GM18511 (cell line): ENCODE data around the gene C11orf98.
A peak's percentile ranks its signal among the peaks of the same experiment; 100 is the strongest.
"Not testable (repeated sequence)": the region's sequence is repeated elsewhere in the genome, so short reads cannot be mapped to it uniquely, and the experiment has no call there.

Experiments used
- ATAC-seq: cut with Tn5 transposase; IDR thresholded peaks from one replicate; pipeline ENCODE4 v1.9.1; 2021; ENCODE audit warnings: mild to moderate bottlenecking, moderate library complexity; ENCODE audit not compliant: unreplicated experiment

Gene C11orf98

DNA sequence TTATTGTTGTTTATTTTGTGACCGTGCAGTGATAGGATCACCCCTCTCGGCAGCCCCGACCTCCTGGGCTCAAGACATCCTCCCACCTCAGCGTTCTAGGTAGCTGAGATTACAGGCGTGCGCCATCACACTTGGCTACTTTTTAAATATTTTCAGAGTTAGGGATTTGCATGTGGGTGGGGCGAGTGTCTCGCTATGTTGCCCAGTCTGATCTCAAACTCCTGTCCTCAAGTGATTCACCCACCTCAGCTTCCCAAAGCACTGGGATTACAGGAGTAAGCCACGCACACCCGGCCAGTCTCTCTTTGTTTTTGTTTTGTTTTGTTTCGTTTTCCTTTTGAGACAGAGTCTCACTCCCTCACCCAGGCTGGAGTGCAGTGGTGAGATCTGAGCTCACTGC, 10.7 kb downstream of the C11orf98 start:
- no peak for ATAC-seq

DNA sequence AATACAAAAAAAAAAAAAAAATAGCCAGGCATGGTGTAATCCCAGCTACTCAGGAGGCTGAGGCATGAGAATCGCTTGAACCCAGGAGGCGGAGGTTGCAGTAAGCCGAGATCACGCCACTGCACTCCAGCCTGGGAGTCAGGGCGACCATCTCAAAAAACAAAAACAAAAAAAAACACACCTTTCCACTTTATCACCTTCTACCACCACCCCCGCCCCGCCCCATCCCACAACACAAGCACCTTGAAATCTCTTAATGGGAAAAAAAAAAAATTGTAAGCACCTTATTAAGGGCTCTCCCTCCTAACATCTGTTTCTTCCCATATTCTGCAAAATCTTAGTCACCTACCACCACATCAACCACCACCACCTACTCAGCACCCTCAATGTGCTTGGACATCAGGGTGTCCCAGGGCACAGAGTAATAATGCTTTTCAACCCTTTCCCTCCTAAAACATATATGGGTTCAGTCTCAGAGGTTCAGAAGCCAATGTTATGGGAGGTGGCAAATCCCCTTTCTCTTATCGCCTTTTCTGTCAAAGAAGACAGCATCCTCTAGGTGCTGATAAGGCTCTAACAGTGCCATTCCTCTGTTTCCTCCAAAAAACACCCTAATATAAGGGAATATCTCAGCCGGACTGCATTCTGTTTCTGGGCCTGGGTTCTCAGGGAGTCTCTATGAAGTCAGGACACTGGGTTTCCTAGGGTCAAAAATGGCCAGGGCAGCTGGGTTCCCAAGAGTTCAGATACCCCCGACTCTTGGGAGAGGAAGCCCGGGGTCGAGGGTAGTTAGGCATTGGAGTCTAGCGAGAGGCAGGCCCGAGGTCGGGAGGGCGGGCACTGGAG, 12.6 kb downstream of the C11orf98 start:
- ATAC-seq, result no peak

DNA sequence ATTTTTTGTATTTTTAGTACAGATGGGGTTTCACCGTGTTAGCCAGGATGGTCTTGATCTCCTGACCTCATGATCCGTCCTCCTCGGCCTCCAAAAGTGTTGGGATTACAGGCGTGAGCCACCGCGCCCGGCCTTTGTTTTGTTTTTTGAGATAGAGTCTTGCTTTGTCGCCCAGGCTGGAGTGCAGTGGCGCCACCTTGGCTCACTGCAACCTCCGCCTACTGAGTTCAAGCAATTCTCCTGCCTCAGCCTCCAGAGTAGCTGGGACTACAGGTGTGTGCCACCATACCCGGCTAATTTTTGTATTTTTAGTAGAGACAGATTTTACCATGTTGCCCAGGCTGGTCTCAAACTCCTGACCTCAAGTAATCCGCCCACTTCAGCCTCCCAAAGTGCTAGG, 14.7 kb downstream of the C11orf98 start:
- ATAC-seq, result not testable (repeated sequence)

DNA sequence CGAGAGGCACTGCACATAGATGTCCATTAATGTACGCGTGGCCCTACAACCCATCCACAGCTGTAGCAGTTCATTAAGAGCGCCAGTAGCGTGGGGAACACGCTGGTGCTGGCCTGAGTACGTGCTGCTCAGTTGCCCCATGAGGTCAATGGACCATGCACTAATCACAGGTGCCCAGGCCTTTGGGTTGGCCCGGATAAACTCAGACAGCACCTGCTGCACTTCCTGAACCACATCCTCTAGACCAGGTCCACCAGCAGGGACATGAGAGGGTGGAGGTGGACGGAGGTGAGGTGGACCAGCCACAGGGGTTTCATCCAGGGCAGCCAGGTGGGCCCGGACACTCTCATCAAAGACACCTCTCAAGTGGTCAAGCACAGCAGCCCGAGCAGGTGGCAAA, 15.5 kb downstream of the C11orf98 start:
- no peak for ATAC-seq

DNA sequence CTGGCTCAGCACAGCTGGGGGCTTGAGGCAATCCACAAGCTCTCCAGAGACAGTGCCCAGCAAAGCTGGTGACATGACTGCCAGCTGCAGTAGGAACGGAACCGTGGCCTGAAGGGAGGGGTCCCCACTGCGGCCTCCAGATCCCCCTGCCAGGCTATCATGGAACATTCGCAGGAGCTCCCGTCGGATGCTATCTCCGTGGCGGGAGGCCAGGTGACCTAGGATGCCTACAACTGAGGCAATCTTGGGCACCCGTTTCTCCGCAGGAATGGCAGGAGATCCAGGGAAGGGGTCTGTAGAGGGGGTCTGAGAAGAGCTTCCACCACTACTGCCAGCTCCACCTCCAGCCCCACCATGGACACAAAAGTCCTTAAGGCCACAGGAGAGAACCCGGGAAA, 16.0 kb downstream of the C11orf98 start:
- ATAC-seq, result no peak

DNA sequence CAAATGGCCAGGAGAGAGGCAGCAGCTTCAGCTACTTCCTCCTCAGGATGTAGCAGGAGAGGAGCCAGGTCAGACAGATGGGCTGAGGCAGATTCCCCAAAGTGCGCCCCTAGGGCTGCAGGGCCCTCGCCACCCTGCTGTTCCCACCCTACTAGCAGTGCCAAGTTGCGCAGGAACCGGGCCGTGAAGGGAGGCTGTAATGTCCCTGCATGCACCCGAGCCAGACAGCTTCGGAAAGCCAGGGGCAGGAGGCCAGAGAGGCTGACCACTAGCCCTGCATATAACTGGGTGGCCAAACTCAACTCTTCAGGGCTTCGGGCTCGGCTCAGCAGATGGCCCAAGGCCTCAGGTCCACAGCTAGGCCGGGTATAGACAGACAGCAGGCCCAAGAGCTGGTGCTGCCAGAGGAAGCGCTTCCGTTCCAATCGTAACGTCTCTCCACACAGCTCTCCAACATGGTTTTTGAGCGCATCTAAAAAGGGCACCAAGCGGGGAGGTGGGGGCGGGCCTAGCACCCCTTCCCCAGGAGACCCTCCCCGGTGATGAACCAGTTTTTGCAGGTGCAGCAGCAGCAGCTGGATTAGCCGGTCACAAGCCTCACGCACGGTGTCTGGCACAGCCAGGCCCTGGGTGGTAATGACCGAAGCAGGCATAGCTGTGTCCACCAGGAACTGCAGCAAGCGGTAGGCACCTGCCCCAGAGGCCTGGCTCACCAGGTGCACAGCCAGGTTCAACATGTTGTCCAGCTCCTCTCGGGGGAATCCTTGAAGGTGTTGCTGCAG, 16.6 kb downstream of the C11orf98 start:
- ATAC-seq, result no peak

DNA sequence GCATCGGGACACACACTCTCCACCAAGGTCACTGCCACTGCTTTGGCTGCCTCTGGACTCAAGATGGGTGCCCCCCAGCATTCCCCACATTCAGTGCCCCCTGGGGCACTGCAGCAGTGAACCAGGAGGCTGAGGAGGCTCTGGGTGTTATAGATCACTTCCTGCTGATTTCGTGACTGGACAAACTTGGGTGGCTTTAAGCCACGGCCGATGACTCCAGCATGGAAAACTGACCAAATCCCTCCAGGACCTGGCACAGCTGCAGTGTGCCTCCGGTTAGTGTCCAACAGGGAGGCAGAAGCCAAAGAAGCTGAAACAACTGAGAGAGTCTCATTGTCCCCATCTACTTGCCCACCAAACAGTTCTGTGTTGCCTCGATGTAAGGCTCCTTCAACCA, 17.4 kb downstream of the C11orf98 start:
- ATAC-seq, result no peak

DNA sequence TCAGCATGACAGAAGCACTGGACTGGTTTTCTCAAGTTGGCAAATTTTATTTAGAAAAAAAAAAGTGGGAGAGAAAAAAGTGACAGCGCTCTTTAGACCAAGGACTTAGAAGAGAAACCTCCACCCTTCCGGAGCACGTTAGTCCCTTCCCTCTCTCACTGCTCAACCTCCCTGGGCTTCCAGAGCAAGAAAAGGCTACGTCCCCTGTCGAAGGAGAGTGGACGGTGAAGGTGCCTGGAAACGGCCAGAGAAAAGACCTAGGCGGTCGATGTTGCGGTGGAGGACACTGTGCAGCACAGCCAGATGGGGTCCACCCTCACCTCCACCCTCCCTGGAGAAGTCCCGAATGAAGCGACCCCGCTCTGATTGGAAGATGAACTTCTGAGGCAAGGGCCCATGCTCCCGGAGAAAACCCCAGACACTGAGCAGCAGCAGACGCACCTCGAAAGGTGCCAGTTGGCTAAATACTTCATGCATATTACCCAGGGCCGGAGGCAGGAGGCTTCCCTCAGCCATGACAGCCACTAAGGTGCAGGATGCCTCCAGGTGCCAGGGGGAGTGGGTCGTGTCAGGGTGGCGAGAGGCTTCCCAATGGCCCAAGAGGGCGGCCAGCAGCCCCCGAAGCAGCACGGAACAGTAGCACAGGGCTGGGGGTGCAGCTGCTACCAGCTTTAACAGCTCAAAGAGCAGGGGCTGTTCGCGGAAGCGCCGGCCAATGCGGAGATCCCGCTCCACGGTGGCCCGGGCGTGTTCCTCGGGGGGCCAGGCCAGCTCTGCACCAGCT, 18.0 kb downstream of the C11orf98 start:
- ATAC-seq, result peak; percentile 5

DNA sequence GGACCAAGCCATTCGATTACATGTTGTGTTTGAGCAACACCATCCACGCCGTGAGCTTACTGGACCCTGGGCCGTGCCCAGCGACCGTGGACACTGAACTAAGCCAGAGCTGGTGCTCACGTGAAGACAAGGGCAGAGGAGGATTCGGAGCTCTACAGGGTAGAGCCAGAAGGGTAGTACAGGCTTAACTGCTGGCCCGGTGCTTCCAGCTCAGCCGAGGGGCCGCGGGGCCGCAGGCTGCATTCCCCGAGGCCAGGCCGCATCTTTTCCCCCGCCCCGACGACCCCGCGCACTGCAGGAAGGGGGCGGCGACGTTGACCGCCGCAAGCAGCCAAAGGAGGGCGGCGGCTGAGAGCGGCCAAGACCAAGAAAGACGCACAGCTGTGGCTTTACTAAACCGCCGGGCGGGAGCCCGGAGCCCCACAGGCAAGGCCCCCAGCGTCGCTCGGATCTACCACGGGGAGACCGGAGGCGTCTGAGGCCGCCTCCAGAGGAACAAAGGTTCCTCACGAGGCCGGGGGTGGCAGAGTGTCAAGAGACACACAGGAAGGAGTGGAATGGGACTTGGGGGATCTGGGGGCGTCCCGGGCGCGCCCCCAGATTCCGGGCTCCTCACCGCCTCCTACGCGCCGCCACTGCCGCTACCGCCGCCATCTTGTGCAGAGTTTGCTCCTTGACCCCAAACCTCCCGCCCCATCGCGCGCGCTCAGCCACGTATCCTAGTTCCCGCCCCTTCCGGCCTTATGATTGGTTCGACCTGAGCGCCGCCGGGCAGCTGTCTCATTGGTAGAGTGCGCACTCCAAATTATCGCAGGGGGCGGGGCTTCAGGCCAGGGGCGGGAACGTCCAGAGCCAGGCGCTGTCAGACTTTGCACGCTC, 18.8 kb downstream of the C11orf98 start, which contains the start of gene GANAB:
GANAB (minus strand) TSS at position 668 of the 879 bp plus-strand sequence; CDS start at position 654, 14 bp downstream.
- ATAC-seq, result peak; percentile 95

DNA sequence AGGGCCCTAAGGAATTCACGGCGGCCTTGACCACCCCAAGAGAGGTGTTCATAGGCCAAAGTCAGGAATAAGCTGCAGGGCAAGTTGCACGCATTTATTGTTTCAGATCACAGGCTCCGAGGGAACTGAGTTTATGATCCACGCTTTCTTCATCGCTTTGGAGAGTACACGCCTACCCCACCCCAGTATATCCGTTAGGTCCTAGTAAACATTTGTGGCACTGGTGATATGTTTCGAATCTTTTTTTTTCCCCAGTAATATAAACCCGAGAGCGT, 19.4 kb downstream of the C11orf98 start:
- no peak for ATAC-seq

DNA sequence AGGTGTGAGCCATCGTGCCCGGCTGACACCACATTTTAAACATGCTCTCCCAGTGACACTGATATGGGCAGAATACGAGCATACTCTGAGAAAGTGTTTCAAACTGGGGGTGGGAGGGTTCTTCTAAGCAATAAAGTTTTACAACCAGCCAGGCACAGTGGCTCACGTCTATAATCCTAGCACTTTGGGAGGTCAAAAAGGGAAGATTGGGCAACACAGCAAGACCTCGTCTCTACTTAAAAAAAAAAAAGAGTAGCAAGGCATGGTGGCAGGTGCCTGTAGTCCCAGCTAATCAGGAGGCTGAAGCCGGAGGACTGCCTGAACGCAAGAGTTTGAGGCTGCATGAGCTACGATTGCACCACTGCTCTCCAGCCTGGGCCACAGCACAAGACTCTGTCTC, 20.8 kb downstream of the C11orf98 start:
- ATAC-seq, result no peak

DNA sequence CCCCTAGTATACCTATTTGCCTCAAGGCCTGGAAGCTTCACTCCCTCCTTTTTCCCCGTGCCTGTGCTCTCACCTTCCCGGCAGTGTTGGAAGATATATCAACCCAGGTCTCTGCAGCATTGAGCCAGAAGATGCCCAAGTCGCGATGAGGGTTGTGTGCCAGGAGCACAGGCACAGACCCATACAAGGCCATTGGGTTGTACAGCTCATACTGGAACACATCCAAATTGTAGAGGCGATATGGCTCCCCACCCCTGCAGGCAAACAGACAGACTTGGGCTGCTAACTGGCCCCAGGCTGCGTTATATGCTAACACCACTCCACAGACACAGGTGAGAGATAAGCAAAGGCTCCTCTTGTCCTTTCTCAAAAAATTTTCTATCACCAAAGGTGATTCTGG, 32.5 kb downstream of the C11orf98 start:
- no peak for ATAC-seq

DNA sequence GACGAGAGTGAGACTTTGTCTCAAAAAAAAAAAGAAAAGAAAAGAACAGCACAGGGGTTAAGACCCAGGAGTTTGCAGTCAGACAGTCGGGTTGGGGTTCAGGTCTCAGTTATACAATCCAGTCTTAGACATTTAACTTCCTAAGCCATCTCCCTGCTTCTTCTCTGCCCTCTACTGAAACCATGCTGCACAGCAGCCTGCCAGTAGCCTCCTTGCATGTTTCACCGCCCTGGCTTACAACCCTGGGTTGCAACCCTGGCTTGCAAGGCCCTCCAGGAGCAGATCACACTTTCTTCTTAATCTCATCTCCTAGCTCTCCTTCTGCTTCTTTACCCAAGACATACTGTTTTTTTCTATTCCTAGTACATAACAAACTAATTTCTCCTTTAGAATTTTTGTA, 37.3 kb downstream of the C11orf98 start:
- no peak for ATAC-seq

DNA sequence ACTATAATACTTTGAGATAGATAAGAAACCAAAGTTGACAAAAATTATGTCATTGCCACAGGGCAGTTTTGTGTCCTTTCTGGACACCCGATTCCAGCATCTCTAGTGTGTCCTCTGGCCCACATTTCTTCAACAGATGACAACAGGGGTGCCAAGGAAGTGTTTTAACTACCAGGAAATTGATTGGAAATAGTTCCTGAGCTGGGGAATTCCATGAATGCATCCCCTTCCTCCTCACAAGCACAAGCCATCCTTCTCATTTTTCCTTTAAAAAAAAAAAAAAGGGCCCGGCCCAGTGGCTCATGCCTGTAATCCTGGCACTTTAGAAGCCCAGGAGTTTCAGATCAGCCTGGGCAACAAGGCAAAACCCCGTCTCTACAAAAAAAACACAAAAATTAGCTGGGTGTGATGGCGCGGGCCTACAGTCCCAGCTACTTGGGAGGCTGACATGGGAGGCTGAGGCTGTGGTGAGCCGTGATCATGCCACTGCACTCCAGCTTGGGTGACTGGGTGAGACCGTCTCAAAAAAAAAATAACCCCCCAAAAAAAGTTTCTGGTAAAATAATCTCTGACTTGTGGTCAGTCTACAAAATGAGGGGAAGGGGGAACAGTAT, 42.4 kb downstream of the C11orf98 start:
- no peak for ATAC-seq

DNA sequence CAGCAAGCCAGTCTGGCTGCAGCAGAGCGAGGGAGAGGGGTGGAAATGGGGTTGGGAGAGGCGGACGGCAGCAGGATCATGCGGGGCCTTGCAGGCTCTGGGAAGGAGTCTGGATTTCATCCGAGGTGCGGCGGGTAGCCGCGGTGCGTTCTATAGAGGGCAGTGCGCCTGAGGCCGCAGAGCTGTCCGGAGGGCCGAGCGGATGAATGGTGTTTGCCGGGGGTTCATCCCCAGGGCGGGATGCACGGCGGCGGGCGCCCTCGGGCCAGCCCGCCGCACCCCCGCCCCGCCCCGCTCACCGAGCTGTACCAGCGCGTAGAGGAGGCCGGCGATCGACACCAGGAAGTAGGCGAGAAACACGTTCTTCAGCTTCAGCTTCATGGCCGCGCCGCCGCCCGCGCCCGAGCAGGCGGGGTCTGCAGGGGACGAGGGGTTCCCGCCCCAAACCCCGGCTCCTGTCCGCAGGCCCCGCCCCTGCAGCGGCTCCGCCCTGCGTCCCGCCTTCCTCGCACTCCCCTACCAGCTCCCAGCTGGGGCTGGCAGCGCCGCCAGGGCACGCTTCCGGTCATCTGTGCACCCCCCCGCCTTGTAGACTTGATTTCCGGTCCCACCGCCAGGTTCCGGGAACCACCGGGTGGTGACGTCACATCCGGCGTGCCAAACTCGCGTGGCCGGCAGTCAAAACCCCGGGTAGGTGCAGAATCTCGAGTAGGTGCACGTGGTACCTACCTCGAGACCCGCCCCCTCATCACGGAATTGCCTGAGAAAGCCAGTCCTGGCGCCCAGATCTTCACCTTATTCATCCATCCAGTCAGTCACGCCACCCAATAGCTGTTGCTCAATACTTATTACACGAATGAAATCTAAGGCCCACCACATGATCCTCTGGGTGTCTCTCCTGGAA, 43.2 kb downstream of the C11orf98 start, which contains the start of gene B3GAT3:
B3GAT3 (minus strand) TSS at position 420 of the 904 bp plus-strand sequence; CDS start at position 381, 39 bp downstream.
- peak; percentile 95 for ATAC-seq

DNA sequence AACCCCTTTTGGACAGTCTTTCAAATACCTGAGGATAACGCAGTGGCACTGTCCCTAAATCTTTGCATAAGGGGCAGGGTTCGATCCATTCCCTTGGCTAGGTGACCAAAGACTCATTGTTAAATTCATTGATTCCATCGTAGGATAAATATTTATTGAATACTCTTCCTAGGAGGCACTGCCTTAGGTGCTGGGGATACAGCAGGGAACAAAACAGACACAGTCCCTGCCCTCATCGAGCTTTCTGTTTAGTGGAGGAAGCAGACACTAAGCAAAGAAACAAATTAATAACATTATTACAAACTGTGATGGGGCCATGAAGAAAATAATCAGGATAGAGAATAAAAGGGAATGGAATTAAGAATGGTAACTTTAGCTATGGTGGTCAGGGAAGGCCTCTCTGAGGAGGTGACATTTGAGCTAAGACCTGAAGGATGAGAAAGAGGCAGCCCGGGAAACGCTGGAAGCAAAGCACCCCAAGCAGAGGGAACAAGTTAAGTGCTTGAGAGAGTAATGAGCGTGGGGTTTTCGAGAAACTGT, 43.9 kb downstream of the C11orf98 start:
- ATAC-seq, result no peak

DNA sequence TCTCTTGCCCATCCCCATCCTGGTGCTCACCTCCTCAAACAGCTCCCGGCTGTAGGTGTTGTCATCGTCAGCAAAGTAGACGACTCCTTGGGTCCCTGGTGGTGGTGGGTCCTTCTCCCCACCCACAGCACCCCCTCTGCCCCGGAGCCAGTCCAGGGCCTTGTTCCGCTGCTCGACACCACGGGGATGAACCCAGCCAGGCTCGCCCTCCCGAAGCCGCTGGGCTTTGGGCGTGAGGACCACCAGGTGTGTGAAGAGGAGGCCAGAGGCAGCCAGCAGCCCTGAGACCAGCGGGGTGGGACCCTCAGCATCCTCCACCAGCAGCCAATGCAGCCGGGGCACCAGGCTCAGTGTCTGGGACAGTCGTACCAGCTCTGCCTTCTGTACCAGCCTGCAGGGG, 48.1 kb downstream of the C11orf98 start:
- ATAC-seq, result not testable (repeated sequence)

DNA sequence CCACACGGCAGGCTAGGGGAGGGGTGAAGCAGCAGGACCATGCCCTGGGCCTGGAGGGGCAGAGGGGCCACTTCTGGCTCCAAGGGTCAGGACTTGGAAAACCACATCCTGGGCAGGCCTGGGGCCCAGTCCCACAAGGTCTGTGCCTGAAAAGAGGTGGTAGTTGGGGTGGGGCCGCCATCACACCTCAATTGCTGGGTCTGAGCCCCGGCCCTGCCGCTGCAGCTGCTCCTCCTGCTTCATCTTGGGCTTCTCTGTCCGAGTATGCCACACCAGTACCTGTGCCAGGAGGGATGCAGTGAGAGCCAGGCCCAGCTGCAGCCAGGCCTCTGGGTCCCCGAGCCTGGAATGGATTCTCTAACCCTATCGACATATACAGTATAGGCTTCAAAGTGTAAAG, 49.5 kb downstream of the C11orf98 start:
- no peak for ATAC-seq

DNA sequence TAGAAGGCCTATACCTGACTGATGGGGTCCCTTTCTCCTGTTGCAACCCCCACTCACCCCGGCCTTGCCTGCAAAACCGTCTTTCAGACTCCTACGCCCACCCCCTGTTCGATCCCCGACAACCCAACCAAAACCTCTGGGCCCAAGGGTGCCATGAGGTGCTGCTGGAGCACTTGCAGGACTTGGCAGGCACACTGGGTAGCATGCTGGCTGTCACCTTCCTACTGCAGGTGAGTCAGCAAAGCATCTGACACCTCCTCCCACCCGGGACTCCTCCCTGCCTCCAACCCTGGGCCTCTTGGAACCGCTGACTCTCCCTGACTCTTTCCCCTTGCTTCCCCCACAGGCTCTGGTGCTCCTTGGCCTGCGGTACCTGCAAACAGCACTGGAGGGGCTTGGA, 50.7 kb downstream of the C11orf98 start:
- no peak for ATAC-seq
